Neural progenitor cell (in vitro differentiated cells): ENCODE measurements around the gene KDF1.

Experiments
- EZH2phosphoT487 ChIP-seq: fragments of 200-600 bp; sonication (generic); IDR thresholded peaks from 2 replicates; pipeline ENCODE4 v1.6.1; 2017; ENCODE audit warnings: antibody characterized with exemption
- TF ChIP-seq, protein P1 (sequence below): fragments of 200-600 bp; sonication (generic); IDR thresholded peaks from 2 replicates; pipeline ENCODE4 v1.5.1; 2017; ENCODE audit warnings: antibody characterized with exemption, mild to moderate bottlenecking

GRCh38 chr1:26945138-26945537 lies 15.1 kb downstream of the KDF1 start:
- TF ChIP-seq, protein P1, sequence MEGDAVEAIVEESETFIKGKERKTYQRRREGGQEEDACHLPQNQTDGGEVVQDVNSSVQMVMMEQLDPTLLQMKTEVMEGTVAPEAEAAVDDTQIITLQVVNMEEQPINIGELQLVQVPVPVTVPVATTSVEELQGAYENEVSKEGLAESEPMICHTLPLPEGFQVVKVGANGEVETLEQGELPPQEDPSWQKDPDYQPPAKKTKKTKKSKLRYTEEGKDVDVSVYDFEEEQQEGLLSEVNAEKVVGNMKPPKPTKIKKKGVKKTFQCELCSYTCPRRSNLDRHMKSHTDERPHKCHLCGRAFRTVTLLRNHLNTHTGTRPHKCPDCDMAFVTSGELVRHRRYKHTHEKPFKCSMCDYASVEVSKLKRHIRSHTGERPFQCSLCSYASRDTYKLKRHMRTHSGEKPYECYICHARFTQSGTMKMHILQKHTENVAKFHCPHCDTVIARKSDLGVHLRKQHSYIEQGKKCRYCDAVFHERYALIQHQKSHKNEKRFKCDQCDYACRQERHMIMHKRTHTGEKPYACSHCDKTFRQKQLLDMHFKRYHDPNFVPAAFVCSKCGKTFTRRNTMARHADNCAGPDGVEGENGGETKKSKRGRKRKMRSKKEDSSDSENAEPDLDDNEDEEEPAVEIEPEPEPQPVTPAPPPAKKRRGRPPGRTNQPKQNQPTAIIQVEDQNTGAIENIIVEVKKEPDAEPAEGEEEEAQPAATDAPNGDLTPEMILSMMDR, result no peak
- no peak for TF ChIP-seq EZH2phosphoT487
